HG02943 (cell line): ENCODE measurements around the gene IQSEC3.
"Not testable (repeated sequence)": the region's sequence is repeated elsewhere in the genome, so short reads cannot be mapped to it uniquely, and the experiment has no call there.

Experiments
- ATAC-seq: cut with Tn5 transposase; IDR thresholded peaks from one replicate; pipeline ENCODE4 v1.9.1; 2021; ENCODE audit warnings: mild to moderate bottlenecking, low read depth, moderate library complexity; ENCODE audit not compliant: unreplicated experiment

Gene IQSEC3

DNA sequence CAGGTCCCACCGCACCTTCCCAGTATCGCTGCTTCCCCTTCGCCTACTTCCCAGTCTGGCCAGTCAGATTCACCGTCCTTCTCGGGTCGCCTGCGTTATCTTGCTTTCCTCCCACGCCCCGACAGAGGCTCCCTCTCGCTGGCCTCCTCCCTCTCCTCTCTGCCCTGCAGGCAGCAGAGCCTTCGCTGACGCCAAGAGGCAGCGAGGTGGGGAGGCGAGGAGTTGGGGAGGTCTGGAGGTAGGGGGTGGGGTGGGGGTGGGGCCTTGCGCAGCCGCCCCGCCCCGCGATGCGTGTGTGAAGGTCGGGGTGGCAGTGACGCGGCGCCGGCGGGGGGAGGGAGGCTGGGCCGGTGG lies at the start of gene IQSEC3:
Gene IQSEC3, plus strand, starts transcription at position 340 of the 354 bp plus-strand sequence. CDS start 116 bp downstream, outside the sequence.
- not testable (repeated sequence) for ATAC-seq

GRCh38 chr12:17370-18340 lies 48.9 kb upstream of the IQSEC3 start:
- not testable (repeated sequence) for ATAC-seq

DNA sequence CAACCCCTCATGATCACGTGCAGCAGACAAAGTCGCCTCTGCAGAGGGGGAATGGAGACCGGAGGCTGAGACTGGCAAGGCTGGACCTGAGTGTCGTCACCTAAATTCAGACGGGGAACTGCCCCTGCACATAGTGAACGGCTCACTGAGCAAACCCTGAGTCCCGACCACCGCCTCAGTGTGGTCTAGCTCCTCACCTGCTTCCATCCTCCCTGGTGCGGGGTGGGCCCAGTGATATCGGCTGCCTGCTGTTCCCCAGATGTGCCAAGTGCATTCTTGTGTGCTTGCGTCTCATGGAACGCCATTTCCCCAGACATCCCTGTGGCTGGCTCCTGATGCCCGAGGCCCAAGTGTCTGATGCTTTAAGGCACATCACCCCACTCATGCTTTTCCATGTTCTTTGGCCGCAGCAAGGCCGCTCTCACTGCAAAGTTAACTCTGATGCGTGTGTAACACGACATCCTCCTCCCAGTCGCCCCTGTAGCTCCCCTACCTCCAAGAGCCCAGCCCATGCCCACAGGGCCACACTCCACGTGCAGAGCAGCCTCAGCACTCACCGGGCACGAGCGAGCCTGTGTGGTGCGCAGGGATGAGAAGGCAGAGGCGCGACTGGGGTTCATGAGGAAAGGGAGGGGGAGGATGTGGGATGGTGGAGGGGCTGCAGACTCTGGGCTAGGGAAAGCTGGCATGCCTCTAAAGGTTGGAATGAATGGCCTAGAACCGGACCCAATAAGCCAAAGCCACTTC lies 47.6 kb upstream of the IQSEC3 start:
- not testable (repeated sequence) for ATAC-seq

DNA sequence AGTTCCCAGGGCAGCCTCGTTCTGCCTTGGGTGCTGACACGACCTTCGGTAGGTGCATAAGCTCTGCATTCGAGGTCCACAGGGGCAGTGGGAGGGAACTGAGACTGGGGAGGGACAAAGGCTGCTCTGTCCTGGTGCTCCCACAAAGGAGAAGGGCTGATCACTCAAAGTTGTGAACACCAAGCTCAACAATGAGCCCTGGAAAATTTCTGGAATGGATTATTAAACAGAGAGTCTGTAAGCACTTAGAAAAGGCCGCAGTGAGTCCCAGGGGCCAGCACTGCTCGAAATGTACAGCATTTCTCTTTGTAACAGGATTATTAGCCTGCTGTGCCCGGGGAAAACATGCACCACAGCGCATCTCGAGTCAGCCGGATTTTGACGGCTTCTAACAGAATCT lies 46.7 kb upstream of the IQSEC3 start:
- ATAC-seq, result not testable (repeated sequence)

DNA sequence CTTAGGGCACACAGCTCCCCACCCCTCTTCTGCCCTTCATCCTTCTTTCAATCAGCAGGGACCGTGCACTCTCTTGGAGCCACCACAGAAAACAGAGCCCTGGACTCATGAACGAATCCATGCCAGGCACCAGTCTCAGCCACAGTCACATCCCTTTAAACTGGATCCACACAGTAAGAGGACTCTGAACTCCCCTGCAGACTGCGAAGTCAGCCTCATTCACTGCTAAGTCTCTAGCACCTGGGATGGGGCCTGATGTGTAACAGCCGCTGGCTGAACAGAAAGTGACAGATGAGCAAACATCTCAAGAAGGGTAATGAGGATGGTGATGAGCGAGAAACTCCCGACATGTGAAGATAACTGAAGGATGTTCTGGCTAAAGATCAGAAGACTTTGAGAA lies 45.8 kb upstream of the IQSEC3 start:
- ATAC-seq, result no peak

GRCh38 chr12:21301-22189 lies 45.0 kb upstream of the IQSEC3 start:
- no peak for ATAC-seq

DNA sequence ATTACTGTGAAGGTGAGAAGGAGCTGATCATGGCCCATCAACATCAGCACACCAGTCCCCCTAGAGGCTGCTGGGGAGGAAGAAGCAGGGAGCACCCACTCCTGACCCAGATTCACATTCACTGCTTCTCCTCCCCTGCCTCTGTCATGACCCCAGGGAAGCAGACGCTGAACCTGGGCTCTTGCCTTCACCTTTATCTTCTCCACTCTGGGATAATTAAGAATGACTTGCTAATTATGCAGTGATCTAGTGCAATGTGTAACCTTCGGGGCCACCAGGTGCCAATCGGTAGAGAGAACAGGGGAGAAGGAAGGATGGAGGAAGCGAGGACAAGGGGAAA lies 44.4 kb upstream of the IQSEC3 start:
- no peak for ATAC-seq

DNA sequence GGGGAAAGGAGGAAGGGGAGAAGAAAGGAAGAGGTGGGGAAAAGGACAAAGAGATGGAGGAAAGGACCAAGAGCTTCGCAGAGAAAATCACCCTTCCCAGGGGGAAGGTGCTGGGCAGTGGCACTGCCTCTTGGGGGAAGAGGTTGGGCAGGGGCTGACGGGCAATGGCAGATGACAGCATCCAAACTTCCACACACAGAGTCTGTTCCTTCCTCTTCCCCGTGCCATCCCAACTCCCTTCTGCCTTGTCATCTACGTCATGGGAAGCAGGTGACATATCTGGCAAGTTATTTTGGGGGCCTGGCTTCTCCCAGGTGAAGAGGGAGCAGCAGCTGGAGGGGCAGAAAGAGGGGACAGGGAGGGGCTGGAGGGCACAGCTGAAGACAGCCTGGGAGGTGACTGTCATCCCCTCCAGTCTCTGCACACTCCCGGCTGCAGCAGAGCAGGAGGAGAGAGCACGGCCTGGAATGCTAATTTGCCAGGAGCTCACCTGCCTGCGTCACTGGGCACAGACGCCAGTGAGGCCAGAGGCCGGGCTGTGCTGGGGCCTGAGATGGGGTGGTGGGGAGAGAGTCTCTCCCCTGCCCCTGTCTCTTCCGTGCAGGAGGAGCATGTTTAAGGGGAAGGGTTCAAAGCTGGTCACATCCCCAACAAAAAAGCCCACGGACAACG lies 43.9 kb upstream of the IQSEC3 start:
- no peak for ATAC-seq

DNA sequence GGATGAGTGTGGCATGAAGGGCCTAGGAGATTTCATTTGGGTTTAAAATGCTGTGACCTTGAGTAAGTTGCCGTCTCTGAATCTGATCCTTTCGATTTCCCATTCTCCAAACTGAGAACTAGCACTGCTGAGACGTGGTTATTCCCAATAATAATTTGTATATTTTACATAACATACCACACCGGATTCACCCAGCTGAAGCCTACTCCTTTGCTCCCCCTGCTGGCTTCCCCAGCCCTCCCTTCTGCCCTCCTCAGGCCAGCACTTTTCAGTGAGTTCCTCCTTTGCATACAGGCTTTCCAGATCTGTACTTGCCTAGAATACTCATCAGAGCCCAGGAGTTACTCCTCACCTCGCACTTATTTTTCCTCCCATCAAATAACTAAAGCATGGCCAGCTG lies 38.7 kb upstream of the IQSEC3 start:
- not testable (repeated sequence) for ATAC-seq

DNA sequence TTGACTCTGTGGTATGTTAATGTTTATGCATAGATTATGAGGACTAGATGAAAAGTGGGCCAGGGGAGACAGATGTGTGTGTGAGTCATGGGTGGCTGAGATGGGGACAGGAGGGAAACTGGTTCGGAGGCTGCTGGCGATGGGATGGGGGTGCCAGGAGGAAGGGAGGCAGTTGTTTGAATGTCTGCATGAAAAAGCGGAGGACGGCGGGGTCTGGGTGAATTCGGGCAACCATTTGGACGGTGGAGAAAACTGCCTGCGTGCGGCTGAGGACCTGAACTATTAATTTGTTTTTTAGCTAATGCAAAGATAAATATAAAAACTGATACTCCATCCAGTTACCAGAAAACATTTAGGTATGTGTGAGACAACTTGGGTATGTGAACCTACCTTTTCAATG lies 27.8 kb upstream of the IQSEC3 start:
- ATAC-seq, result not testable (repeated sequence)

GRCh38 chr12:39555-40265 lies 26.9 kb upstream of the IQSEC3 start:
- not testable (repeated sequence) for ATAC-seq

- not testable (repeated sequence) for ATAC-seq
Measured at GRCh38 chr12:44352-44751, 22.2 kb upstream of the IQSEC3 start.

DNA sequence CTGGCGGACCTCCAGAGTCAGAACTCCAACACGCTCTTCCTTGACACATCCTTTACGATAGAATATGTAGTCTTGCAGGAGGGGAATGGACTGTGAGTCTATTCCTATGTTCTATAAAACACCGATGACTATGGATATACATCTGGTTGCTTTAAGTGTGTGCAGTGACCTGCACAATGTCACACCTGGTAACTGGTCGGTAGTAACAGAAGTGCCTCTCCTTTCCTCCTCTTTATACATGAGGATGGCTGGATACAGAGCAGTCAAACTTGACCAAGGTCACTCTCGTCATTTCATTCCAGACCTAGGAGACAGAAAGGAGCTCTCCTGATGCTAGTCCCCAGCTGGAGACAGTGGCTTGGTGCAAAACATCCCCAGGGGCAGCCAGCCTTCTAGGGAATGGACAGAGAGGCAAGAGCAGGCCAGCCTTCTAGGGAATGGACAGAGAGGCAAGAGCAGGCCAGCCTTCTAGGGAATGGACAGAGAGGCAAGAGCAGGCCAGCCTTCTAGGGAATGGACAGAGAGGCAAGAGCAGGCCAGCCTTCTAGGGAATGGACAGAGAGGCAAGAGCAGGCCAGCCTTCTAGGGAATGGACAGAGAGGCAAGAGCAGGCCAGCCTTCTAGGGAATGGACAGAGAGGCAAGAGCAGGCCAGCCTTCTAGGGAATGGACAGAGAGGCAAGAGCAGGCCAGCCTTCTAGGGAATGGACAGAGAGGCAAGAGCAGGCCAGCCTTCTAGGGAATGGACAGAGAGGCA lies 21.2 kb upstream of the IQSEC3 start:
- ATAC-seq, result not testable (repeated sequence)

GRCh38 chr12:45991-46358 lies 20.6 kb upstream of the IQSEC3 start:
- ATAC-seq, result not testable (repeated sequence)

GRCh38 chr12:46542-46941 lies 20.0 kb upstream of the IQSEC3 start:
- ATAC-seq, result not testable (repeated sequence)

DNA sequence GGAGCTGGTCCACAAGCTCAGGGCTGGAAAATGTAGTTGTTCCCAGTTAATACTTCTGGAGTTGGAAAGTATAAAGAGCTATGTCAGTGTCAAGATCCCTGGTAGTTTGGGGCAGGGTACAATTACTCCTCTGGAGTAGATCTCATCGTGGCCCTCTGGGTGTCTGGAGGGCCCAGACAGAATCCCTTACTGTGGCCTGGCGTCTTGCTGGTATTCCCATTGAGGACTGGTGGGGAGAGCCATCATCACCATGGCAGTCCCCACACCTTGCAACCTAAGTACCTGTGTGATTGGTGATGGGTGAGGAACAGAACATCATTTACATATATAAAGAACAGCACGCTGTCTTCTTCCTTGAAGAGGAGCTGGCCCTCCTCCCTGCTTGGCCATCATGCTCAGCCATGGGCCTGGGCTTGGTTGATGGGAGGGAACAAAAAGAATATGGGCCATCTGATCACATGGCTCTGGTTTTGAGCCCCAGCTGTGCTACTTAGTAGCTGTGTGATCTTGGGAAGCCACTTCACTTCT lies 18.8 kb upstream of the IQSEC3 start:
- not testable (repeated sequence) for ATAC-seq

- not testable (repeated sequence) for ATAC-seq
Measured at GRCh38 chr12:49149-49548, 17.4 kb upstream of the IQSEC3 start.

GRCh38 chr12:51087-51486 lies 15.5 kb upstream of the IQSEC3 start:
- ATAC-seq, result not testable (repeated sequence)
